ENCODE results near the gene TMEM72. TPM values are rescaled to one million over a fixed set of nuclear protein-coding genes. Genes with fewer than 3 reads are reported as not detected.

TMEM72 gene
- polyA plus RNA-seq, 3 donors, result not detected

DNA sequence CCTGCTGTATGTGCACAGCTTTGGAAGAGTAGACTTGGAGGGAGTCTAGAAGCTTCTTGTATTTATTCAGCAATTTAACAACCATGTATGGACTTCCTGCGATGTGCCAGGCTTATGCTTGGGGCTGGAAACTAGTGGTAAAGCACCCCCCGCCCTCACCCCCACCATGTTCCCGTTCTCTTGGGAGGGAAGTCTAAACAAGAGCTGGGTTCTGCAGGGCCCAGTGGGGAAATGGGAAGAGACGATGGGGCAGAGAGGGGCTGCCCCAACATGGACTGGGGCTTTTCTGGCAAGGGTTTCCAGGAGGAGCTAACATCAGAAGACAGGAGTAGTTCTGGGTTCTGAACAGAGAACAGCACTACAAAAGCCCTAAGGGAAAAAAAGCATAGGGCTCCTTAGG, 56.5 kb downstream of the TMEM72 start:
- Mint-ChIP-seq H3K4me3 (peak overlapping the region; percentile 65 to 74), H3K36me3 (peaks cover 52 to 73% of the 10 kb centered on the region in 2 donors), H3K27me3 (ENCODE audit: low read depth in 3 of 3) (no peaks in the 10 kb centered on the region), H3K9me3 (peaks cover 0 to 3% (median 0%) of the 10 kb centered on the region in 7 donors), H3K27ac (peak overlapping the region; percentile 83 to 98 (median 94)), H3K4me1 (peaks cover 97% of the 10 kb centered on the region)
- Histone ChIP-seq H3K27ac (ENCODE audit: low read depth in 1 of 2, low read length in 2 of 2) (peak overlapping the region; percentile 73 to 81), H3K79me2 (ENCODE audit: insufficient read depth, low read length) (peaks cover 86% of the 10 kb centered on the region), H3K36me3 (replicated peaks in 1 of 2; ENCODE audit: control insufficient read depth in 1 of 2, insufficient read depth in 2 of 2, low read length in 2 of 2) (peaks cover 32 to 35% of the 10 kb centered on the region in 2 donors), H2AFZ (ENCODE audit: insufficient read depth, low read depth, low read length, poor library complexity, severe bottlenecking) (no peak overlapping the region), H3K9ac (ENCODE audit: insufficient read depth, low read length, poor library complexity, severe bottlenecking) (peak overlapping the region; percentile 44), H4K20me1 (ENCODE audit: insufficient read depth, low read length) (peaks cover 38% of the 10 kb centered on the region), H3K4me2 (replicated peaks; ENCODE audit: extremely low read depth, low read length, poor library complexity, severe bottlenecking) (peak overlapping the region; percentile 99), H3K4me3 (replicated peaks in 1 of 3; ENCODE audit: low read depth in 2 of 3, low read length in 3 of 3) (peak overlapping the region in 1 of 3 experiments; percentile 96), H3K27me3 (ENCODE audit: control insufficient read depth in 2 of 2, insufficient read depth in 2 of 2, low read length in 2 of 2) (no peaks in the 10 kb centered on the region), H3K9me3 (replicated peaks in 1 of 2; ENCODE audit: control insufficient read depth in 1 of 2, insufficient read depth in 1 of 2, low read length in 2 of 2) (no peaks in the 10 kb centered on the region), H3K4me1 (ENCODE audit: control insufficient read depth in 1 of 2, insufficient read depth in 2 of 2, low read length in 2 of 2) (peaks cover 98 to 100% of the 10 kb centered on the region in 2 donors)
- DNase-seq, result peak in 2 of 3 donors; percentile 30 to 76
- WGBS (ENCODE audit: insufficient coverage), result no CpG with 5 or more reads among the region's 4 CpGs
- TF ChIP-seq, protein P1, sequence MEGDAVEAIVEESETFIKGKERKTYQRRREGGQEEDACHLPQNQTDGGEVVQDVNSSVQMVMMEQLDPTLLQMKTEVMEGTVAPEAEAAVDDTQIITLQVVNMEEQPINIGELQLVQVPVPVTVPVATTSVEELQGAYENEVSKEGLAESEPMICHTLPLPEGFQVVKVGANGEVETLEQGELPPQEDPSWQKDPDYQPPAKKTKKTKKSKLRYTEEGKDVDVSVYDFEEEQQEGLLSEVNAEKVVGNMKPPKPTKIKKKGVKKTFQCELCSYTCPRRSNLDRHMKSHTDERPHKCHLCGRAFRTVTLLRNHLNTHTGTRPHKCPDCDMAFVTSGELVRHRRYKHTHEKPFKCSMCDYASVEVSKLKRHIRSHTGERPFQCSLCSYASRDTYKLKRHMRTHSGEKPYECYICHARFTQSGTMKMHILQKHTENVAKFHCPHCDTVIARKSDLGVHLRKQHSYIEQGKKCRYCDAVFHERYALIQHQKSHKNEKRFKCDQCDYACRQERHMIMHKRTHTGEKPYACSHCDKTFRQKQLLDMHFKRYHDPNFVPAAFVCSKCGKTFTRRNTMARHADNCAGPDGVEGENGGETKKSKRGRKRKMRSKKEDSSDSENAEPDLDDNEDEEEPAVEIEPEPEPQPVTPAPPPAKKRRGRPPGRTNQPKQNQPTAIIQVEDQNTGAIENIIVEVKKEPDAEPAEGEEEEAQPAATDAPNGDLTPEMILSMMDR (IDR thresholded peaks at IDR 0.05), result no peak
- intact Hi-C loops (cut with micrococcal nuclease), result loop anchor here in 1 of 2 donors (10.0 kb wide), 2 partner anchors 407 to 1057 kb away; partner anchors contain the start of gene ALOX5

DNA sequence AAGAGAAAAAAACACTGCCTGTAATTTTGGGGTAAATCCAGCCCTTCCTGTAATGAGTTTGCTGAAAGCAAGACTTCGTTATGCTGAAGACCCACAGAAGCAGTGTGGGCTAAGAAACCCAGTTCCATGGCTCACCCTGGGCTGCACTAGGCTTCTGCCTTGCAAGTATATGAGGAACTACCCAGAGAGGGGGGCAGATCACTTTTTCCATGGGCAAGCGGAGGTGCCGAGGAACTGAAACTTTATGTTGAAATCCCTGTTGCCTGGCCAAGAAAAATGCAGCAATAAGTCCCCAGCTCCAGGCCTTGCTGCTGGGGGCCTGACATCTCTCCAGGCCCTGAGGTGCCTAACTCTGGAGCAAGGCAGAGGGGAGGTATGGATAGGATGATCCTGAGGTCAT, 57.0 kb downstream of the TMEM72 start:
- no peaks in the 10 kb centered on the region for H3K9me3 ChIP-seq (replicated peaks in 1 of 2; ENCODE audit: control insufficient read depth in 1 of 2, insufficient read depth in 1 of 2, low read length in 2 of 2)
- peaks cover 97% of the 10 kb centered on the region for H3K4me1 Mint-ChIP-seq

More for the DNA sequence above, 57.0 kb downstream of the TMEM72 start:
- H3K36me3 ChIP-seq (replicated peaks in 1 of 2; ENCODE audit: control insufficient read depth in 1 of 2, insufficient read depth in 2 of 2, low read length in 2 of 2), result peaks cover 36 to 37% of the 10 kb centered on the region in 2 donors
- peak overlapping the region; percentile 99 for H3K4me2 ChIP-seq (replicated peaks; ENCODE audit: extremely low read depth, low read length, poor library complexity, severe bottlenecking)
- TF ChIP-seq, protein P1 (IDR thresholded peaks at IDR 0.05), result no peak
- peaks cover 98 to 100% of the 10 kb centered on the region in 2 donors for H3K4me1 ChIP-seq (ENCODE audit: control insufficient read depth in 1 of 2, insufficient read depth in 2 of 2, low read length in 2 of 2)
- intact Hi-C loops (cut with micrococcal nuclease), result loop anchor here in 1 of 2 donors (10.0 kb wide), 2 partner anchors 407 to 1057 kb away; partner anchors contain the start of gene ALOX5
- H3K27ac ChIP-seq (ENCODE audit: low read depth in 1 of 2, low read length in 2 of 2), result peak overlapping the region; percentile 73 to 81
- H3K27me3 Mint-ChIP-seq (ENCODE audit: low read depth in 3 of 3), result no peaks in the 10 kb centered on the region
- H3K79me2 ChIP-seq (ENCODE audit: insufficient read depth, low read length), result peaks cover 86% of the 10 kb centered on the region
- peak overlapping the region; percentile 65 to 84 for H3K4me3 Mint-ChIP-seq
- H3K27ac Mint-ChIP-seq, result peak overlapping the region; percentile 83 to 98 (median 94)
- peaks cover 34% of the 10 kb centered on the region for H4K20me1 ChIP-seq (ENCODE audit: insufficient read depth, low read length)
- 0% methylated on average over 2 of the region's 3 CpGs for WGBS (ENCODE audit: insufficient coverage)
- H3K27me3 ChIP-seq (ENCODE audit: control insufficient read depth in 2 of 2, insufficient read depth in 2 of 2, low read length in 2 of 2), result no peaks in the 10 kb centered on the region
- H3K9me3 Mint-ChIP-seq, result peaks cover 0 to 3% (median 0%) of the 10 kb centered on the region in 7 donors
- H3K36me3 Mint-ChIP-seq, result peaks cover 52 to 73% of the 10 kb centered on the region in 2 donors
- H3K4me3 ChIP-seq (replicated peaks in 1 of 3; ENCODE audit: low read depth in 2 of 3, low read length in 3 of 3), result peak overlapping the region in 1 of 3 experiments; percentile 96
- no peak overlapping the region for H2AFZ ChIP-seq (ENCODE audit: insufficient read depth, low read depth, low read length, poor library complexity, severe bottlenecking)
- H3K9ac ChIP-seq (ENCODE audit: insufficient read depth, low read length, poor library complexity, severe bottlenecking), result peak overlapping the region; percentile 44
- DNase-seq, result peak; percentile 88 to 95 (median 95)

Measured in CD14-positive monocyte (primary cell).